GM19438 (cell line): ENCODE data around the gene FBXO15.

Experiments
- ATAC-seq: cut with Tn5 transposase; IDR thresholded peaks from one replicate; pipeline ENCODE4 v1.9.1; 2021; ENCODE audit warnings: low read depth; ENCODE audit not compliant: unreplicated experiment

FBXO15 gene

DNA sequence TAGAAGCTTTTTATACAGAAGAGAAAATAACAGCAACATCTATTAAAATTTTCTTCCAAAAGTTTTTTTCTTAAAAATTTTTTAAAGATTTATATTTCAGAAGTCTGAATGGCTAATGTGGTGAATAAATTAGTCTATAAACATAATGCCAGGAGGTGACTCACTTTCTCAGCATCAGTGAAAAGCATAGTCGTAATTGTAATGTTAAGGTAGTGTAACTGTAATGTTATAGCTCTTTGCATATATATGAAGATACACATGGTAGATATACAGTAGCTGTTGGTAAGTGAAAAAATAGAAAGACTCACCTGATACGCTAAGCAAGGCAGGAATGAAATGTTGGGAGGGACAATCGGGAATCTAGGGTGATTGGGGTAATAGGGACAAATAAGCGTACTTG is 6.2 kb upstream of the FBXO15 start:
- no peak for ATAC-seq

DNA sequence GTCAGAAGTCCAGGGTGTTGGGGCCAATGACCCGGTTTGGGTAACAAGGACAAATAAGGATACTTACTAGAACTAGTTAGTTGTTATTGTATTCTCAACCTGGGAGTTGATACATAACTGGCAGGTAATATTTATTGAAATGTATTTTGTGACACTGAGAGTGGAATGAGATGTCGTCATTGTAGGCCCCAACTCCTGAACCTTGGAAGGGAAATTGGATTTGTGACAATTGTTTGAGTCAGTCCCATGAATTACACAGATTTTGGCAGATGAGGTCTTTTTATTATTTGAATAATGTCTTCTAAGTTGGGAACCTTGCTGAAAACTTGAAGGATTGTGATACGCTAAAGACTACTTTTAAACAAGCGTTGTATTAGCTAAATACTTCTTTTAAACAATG is 5.7 kb upstream of the FBXO15 start:
- ATAC-seq = no peak

DNA sequence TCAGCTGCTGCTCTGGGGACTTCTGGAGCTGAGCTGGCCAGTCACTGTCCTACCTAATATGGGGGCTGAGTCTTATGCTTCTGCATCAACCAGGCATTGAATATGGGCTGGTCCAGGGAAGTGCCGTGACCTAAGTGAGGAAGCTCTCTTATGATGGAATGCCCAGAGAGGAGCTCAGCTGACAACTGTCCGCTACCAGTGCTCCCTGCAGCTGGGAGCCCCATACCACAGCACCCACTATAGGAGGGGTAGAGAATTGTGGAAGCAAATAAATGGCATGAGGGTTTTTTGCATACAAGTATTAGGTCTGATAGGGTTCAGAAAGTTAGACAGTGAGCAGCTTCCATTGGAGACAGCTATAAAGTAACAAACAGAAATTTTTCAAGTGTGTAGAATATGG is 5.2 kb upstream of the FBXO15 start:
- no peak for ATAC-seq

DNA sequence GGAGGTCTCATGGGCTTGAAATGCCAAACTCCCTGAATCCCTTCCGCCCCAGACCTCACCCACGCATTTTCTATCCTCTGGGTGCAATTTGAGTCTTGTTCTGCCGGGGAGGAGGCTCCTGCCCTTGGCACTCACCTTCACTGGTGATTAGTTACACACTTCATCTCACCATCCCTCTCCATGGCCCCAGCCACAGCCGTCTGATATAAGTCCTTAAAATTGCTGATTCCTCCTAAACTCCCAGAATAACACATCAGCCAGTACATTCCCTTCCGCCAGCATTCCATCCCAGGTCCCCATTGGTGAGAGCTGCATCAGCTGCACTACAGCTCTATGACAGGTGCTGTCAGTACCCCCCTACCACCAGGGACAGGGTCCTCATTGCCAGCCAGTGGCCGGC is 4.6 kb upstream of the FBXO15 start:
- no peak for ATAC-seq

DNA sequence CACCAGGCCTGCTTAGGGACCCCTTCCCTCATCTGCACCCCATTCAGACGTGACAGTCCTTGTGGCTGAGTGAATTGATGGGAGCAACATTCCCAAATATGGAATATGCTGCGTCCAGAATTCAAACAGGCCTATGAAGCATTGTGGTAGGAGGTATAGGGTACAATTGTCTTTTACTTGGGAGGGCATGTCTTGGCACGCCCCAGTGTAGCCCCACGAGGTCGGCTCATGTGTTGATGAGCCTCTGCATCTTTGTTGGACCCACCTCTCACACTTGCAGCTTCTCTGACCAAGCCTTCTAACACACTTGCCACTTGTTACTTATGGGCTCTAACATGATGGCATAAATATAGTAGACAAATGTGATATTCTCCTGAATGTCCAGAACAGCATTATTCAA is 2.2 kb upstream of the FBXO15 start:
- no peak for ATAC-seq

DNA sequence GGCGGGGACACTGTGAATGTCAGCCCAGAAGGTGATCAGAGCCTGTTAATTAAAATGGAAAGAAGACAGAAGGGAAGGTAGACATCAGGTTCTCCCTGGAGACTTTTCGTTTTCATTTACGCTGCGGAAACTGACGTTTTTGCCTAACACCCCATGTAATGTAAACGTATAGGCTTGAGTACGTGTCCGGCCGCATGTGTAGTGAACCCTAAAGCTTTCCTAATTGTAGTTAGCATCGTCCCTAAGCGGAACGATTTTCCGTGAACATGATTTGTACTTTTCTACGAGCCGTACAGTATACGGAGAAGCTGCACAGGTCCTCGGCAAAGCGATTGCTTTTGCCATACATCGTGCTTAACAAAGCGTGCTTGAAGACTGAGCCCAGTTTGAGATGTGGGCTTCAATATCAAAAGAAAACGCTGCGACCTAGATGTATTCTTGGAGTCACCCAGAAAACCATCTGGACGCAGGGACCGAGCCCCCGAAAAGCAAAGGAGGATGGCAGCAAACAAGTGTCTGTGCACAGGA is 973 bp upstream of the FBXO15 start:
- ATAC-seq = peak; percentile 10

DNA sequence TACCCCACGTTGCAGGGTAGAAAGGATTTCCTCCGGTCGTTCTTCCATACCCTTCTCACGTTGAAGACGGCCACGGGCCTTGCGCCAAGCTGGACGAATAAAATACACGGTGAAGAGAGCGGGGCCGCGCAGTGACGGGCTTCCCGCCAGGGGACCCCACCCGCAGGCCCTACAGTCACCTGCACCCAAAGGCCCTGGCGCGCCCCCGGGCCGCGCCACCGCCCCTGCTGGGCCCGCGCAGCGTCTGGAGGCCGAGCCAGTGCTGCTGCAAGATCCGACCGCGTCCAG is 199 bp downstream of the FBXO15 start:
- ATAC-seq = no peak

DNA sequence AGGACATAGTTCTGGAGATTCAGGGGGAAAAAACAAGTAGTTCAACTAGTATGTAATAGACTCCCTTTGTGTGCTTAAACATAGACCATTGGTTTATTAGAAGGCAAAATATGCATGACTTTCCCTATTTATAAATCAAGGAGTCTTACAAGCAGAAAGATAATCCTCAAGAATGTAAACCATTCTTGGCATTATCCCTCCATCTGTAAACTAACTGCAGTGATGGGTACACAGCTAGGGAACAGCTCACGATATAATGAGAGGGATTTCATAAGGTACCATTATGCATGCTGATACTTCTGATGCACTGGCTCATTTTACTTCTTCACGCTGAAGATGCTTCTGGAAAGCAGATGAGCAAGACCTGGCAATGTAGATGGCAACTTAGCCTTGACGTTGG is 878 bp downstream of the FBXO15 start:
- no peak for ATAC-seq

DNA sequence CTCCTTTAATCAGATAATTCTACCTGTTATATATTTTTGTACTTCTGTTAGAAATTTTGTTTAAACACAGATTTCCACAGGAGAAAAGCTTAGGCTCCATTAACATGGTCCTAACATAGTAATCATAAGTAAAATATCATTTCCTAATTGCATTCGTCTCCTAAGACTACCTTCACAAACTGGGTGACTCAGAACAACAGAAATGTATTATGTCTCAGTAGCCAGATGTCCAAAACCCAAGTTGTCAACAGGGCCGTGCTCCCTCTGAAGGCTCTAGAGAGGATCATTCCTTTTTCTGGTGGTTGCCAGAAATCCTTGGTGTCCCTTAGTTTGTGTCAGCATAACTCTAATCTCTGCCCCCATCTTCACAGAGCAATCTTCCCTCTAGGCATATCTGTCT is 5.4 kb downstream of the FBXO15 start:
- ATAC-seq = no peak

DNA sequence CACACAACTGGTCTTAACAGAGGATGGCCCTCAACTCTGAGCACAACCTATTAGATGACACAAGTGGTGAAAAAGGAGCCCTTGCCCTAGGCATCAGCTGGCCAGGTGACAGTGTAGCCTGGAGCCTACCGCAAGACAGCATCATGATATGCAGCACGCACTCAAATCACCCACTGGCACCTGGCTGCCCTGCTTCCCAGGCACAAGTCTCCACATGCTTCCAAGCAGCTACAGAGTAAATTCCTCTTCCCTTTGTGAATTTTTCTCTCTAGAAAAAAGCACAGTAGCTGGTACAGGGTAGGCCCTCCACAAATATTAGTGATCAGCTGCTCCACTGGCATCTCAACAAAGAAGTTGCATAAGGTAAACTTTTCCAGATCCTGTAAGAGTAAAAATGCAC is 6.0 kb downstream of the FBXO15 start:
- no peak for ATAC-seq

DNA sequence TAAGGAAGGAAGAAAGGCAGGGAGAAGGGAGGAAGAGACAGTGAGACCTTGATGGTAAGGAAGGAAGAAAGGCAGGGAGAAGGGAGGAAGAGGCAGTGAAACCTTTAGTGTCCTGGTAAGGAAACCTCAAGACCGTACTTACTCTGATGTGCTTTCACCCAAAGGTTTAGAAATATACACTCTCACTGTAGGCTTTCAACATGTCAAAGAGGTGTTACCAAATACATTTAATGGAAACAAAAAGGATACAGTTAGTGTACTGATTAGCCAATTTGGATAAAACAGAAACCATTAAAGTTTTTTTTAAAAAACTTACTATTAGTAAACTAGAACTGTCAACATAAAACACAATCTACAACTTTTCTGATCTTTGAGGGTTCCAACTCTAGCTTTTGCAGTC is 7.1 kb downstream of the FBXO15 start:
- no peak for ATAC-seq

DNA sequence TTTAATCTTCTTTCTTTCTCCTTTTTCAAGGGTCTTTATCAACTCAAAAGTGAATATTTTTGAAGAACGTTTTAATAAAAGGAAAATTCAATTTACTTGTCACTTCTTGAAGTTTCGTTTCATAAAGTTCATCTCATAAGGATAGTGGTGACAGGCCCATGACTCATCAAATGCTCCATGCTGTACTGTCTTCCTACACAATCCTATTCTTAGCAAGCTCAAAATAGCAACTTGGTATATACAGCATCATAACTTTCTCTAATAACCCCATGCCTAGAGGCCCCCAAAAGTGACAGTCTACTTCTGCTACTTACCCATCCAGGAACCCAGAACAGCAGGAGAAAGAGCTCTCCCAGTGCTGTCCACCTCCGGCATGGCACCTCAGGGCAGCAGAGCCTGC is 7.7 kb downstream of the FBXO15 start:
- no peak for ATAC-seq

DNA sequence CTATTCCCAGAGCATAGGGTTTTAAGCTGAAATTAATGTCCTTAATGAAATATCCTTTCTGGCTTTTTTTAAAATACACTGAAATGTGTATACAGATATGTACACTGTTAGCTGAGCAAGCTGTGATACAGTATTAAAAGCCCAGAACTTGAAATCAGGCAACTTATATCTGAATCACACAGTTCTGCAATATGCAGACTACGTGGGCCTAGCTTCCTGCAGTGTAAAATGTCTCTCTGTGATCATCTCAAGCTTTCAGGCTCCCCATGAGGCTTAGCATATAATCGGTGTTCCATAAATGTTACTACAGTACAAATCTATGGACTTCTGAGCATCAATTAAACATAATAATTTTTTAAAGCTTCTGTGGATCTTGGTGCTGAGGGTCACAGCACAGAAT is 8.2 kb downstream of the FBXO15 start:
- no peak for ATAC-seq

DNA sequence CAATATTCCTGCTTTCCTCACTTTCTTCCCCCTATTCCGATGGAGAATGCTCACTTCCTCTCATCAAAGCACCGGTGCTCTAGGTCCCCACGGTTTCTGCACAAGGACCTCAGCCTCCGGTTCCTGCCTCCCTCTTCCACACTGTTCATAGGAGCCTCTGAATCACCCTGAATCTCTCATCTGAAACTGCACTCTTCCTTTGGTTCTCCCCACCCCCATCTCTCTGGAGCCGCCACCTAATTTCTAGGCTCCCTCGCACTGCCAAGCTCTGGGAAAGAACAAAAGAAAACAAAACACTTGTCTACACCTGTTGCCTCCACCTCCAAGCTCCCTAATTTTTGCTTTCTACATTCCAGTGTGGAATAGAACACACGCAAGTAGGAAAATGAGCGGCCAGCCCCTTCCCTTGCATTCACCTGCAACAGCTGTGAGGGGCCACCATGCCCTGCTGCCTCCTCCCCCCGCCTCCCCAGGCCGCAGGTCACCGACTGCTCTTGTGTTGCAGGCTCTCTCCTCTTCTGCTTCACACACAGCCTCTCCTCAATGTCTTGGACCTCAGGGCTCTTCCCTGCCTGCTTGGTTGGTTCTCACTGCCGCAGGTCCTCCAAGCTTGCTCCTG is 9.6 kb downstream of the FBXO15 start:
- no peak for ATAC-seq

DNA sequence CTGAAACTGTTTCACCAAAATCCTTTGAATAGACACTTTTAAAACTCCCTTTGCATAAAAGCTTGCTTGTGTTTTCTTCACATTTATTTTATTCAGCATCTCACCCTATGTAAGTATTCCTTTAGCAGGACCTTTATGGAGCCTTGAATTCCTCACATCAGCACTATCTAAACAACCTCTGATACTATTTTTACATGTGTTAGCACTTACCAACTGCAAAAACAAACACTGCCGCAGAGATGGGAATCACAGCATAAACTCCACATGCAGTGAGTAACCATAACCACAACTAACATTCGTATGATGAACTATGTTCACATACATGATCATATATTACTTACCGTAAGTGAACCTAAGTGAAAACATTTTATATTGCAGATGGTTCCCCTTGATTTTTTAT is 15.4 kb downstream of the FBXO15 start:
- ATAC-seq = no peak

DNA sequence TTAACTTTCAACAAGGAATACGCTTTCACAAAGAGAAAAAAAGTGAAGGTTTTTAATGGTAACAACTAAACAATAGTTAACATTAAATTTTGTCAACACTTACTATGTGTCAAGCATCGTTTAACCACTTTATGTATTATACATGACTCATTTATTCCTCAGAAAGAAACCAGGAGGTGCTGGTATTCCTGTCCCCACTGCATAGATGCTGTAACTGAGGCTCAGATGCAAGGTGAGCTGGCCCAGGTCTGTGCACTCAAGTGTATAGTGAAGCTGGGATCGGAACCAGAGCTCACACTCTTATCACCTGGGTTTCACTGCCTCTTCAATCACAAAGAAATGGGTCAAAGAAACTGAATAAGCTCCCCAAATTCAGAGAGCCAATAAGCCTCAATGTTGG is 16.5 kb downstream of the FBXO15 start:
- ATAC-seq = no peak

DNA sequence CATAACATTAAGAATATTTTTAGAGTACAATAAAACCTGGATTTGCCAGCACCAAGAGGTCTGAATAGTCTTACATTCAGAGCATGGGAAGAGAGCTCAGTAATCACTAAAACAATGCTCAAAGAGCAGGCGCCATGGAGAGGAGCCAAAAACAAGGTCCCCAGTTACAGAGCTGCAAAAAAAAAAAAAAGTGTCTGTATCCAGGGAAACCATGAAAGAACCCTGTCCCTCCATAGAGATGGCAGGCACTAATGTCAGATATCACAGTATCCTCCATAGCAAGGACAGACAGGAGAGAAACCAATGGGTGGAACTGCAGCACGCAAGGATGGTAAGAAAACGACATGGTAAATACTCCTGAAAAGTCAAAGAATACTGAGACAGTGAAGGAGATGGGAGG is 19.5 kb downstream of the FBXO15 start:
- ATAC-seq = no peak

DNA sequence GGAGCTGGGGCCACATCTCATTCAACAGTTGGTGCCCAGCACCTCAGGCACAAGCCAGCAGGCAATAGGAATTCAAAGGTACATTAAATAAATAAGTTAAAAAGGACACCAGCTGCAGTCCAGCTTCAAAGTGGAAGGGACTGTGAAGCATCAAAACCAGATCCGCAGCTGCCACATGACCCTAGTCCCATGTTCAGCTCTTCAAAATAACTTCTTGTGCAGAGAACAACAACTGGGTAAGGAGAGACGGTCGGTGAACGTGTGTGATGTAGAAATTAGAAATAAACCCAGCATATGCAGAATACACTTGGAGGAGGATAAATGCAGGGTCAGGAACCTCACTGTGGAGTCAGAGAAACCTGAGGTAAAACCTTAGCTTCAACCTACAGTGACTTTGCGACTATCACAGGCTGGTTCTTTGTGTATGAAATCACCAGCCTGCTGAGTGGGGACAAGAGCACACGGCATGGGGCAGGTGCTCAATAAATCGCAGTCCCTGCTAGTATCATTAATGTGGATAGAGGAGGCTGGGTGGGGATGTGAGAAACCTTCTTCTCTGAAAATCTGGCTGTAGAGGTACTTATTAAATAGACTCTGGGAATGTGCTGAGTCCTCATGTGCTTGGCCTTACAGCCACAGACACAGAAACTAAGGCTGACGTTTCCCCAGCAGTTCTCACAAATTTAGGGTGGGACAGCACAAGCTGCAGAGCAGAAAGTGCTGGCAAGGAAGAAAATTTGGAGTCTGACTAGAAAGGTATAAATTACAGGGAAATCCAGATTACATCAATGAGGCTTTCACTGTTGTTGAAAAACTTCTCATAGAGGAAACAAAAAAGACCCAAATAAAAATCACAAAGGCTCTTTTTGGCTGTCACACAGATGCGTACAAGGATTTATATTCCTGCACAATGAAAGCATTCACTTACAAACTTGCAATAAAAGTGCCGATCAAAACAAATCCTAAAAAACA is 20.7 kb downstream of the FBXO15 start:
- no peak for ATAC-seq

DNA sequence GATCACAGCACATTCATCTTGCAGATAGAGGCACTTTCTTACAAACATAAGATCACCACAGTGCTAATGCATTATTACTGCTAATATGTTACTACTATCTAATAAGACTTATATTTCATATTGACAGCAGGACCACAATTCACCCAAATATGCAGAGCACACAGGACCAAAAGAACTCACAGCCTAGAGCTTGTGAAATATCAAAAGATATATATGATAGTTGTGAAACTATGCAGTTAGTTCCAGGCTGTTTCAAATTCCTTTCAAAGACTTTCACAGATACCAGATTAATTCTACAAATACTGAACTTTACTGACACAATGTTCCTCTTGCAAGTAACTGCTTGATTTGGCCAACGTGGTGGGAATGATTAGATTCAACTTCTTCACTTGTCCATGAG is 23.0 kb downstream of the FBXO15 start:
- no peak for ATAC-seq

DNA sequence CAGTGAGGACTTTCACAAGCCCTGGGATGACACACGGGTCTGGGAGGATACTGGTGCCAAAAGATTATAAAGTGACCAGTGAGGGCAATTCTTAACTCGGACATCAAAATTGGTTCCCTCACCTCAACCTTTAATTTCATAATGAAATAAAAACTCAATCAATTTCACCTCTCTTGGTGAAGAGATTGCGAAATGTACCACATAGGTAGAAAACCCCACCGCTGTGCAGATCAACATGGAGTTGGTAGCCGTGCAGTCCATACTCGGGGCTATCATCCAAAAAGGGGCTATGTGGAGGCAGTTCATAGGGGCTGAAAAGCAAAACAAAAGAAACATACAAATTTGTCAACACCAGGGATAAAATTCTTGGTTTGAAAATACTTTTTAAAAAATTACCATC is 24.4 kb downstream of the FBXO15 start:
- ATAC-seq = no peak

DNA sequence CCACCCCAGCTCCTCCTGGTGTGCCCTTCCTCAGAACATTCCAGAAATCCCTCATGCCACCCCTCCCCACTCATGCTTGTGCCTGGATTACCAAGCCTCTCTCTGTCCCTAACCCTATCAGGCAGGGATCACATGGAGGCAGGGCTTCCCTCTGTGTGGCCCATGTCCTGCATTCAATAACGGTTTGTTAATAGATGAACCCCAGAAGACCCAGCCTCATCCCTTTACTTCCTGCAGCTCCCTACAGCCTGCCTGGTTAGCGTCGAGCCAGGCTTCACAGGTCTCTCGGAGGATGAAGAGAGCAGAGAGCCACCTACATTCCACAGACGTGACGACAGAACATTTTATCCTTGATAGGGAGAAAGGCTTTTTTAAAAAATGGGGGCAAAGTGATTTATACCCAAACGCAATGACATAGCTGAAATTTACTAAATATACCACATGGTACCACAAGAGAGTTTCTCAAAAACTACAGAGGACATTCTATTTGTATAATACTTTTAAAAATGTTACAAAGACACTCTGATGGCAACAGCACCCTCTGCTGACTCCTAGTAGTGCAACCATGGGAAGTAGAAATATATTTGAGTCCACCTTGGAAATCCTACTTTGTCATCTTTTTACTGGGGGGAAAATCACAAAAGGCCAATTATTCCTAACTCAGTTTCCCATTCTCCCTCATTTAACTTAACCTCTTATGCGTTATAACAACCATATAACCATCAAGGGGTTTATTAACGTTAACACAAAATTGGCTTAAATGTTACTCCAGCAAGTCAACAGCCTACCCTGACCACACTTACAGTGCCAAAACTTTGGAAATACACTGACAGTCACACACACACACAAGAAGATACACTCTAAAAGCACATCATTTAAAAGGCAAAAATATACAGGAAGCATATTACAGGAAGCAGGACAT is 30.7 kb downstream of the FBXO15 start:
- no peak for ATAC-seq
